Stimulated activated CD8-positive, alpha-beta memory T cell treated with anti-CD3 and anti-CD28 coated beads, Interleukin-4, amount 100 ng/mL, for 1 hour (primary cell): ENCODE measurements around the gene ASCC3.

ENCODE experiments used
- DNase-seq, 2 donors: peaks; one replicate each; pipeline ENCODE4 v3.0.0-alpha.2; 2020; ENCODE audit warnings: low read depth in 2 of 2, low spot score in 1 of 2

The ASCC3 gene

GRCh38 chr6:100467129-100468015 lies 413.8 kb downstream of the ASCC3 start:
- no peak for DNase-seq

DNA sequence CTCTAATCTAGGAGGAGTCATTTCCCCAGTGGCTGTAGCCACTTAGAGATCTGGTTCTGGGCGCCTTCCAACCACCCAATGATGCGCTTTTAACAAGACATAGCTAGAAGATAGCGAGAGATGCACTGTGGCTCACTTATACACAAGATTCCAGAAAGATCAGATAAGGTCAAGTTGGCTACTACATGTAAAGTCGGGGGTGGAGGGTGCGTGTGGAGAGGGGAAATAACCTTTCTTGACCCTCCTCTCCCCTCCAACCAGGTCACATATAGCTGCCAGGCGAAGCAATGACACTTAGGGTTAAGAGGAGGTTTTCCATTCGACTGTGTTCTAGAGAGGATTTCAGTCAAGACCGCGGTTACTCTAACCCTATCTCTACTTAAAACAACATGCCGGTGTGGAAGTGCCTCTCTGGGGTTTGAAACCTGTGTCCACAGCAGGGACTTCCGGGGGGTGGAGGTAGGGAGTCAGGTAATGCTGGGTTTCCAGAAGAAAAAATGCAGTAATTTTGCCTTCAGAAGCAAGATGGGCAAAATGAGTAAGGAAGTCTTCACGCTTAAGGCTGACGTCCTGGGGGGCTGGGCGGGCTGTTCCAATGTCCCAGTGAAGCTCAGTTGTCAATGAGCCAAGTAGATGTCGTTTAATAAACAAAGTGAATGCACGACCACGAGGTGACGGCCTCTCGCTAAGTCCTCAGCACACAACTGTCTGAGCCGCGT lies 414.6 kb downstream of the ASCC3 start:
- no peak for DNase-seq

DNA sequence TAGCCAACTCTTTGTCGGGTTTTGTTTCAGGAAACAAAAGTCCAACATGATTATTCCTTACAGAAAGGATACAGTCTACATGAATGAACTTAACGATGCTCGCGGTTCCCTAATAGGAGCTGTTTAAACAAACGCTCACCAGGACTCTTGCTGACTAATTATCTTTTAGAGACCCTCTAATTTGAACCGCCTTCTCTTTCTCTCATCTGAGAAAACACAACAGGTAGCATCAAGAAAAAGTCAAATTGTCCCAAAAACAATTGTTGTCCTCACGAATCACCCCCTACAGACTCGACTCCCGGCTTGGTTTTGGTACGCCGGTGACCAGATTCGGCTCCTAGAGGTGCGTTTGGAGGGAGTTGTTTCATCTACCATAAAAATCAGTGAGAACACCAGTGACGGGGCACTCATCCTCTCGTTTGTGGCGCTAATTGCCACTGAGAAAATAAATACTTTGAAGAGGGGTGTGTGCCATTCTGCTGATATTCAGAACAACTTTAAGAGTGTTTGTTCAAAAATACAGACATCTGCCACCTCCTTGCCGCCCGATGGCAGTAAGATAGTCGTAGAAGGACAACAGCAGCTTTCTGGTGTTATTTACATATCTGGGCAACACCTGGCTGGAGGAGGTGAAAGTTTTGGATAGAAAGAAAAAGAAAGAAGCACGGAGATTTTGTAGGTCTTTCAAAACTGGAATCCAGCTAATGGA lies 415.3 kb downstream of the ASCC3 start:
- DNase-seq: no peak

DNA sequence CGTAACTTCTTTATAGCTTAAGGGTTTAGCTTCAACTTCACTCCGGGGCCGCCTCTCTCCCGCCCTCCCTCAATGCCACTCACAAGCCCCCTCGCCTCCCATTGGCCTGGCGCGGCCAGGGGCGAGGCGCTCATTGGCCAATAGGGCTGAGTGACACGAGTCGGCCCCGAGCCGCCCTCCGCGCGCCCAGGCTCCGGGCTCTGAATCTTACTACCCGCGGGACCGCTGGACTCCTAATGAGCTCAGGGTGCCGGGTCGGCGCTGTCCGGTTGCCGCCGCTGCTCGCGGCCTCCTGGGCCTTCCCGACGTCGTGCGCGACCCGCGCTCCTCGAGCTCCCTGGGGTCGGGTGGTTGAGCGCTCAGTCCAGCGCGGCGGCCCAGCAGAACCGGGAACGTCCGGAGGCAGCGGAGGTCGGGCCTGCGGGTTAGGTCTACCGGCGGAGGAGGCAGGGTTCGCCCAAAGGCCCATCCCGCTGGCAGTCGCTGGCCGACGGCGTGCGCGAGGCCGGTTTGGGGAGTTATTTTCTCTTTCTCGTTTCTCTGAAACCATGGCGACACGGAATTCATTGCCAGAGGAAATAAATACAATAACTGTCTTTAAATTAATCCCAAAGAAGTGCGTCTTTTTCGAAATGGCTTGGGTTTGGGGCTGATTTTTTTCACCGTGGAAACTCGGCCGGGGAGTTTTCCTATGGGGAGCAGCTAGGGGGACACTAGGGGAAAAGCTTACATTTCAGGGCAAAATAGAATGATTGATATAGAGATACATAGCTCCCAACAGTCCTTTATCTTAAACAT lies 416.0 kb downstream of the ASCC3 start, which contains the start of gene SIM1:
SIM1 (minus strand) TSS at position 19 of the 798 bp plus-strand sequence. CDS start 1,453 bp downstream, outside the sequence.
- DNase-seq: no peak

DNA sequence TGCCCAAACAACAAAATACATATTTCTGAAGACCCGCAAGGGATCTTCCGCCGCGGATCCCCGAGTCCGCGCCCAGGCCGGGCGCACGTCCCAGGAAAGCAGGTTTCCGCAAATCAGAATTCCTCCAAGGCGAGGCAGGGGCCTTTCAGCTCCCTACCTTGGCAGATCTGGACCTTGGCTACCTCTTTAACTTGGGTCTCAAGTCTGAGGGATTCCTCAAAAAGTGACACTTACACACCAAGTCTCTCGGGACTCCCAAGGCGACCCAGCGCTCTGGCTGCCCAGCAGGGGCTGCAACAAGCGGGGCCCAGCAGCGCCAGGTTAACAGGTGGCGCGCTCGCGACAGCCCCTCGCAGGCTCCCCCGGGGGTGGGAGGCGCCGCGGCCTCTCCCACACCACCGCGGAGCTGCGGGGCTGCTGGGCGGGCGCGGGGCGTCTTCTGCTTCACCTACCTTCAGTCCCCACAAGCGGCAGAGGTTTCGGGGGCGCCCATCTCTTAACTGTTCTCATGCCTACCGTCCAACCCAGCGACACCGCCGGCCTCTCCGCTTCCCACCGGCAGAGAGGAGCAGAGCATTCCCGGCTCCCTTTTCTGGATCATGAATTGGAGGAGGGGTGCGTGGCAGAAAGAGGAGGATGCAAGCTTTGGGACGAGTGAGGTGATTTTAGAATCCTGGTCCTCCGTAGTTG lies 416.8 kb downstream of the ASCC3 start:
- no peak for DNase-seq

GRCh38 chr6:100463630-100464161 lies 417.4 kb downstream of the ASCC3 start:
- no peak for DNase-seq

- no peak for DNase-seq
These were observed 418.2 kb downstream of the ASCC3 start for GRCh38 chr6:100462706-100463629.

- no peak for DNase-seq
These were observed 419.0 kb downstream of the ASCC3 start for GRCh38 chr6:100461917-100462705.

GRCh38 chr6:100461278-100461916 lies 419.7 kb downstream of the ASCC3 start:
- no peak for DNase-seq

GRCh38 chr6:100460650-100461204 lies 420.4 kb downstream of the ASCC3 start:
- no peak for DNase-seq

DNA sequence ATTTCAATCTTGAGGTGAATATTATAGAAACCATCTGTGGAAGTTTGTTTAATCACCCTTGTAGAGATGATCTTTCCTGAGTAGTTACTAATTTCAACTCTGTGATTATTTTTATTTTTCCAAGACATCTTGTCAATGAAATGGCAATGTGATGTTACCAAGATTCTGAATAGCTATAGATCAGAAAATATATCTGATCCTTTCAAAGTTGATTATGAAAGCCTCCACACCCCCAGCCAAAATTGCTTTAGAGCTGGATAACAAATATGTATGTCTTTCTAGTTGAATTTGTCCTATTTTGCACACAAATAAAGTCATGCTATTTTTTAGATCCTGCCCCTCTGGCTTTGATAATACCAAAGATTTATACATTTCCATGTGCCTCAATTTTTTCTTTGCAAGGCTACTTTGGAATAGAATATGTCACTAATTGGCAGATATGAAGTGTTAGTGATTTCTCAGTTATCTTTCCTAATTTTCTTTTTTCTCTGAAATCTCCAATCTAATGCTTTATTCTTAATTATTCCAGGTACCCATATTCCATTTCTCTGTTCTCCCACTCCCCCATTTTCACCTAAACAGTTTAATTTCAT lies 421.4 kb downstream of the ASCC3 start:
- no peak for DNase-seq

DNA sequence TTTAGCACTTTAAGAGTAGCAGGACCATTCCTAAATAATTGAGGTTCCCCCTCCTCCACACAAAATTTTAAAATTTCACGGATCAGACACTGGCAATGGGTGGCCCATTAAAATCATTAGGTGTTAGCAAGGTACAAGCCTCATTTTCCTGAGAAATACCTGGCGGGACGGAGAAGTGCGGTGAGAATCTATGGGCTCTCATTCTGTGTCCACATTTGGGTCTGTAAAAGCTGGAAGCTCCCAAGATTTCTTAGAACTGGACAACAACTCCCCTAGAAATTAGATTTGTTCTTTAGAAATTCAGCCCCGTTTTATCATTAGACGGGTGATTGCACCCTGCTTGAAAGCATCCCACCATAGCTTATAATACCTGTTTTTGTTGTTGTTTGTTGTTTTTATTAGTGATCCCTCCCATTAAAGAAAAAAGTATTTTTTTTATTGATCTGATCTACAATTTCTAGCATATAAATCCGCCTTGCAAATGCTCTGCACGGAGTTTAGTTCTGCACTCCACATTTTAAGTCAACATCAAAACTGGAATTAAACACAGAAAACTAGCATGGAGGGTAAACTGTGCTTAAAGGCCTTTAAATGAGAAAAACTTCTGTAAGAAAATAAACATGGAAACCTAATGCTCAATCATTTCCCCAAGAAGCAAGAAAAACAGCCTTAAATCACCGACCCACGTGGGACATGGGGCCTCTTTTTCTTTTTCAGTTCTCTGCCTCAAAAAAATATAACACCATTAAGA lies 422.1 kb downstream of the ASCC3 start:
- DNase-seq: no peak
